ENCODE measurements around the gene ERP44.

GRCh38 chr9:99964336-99964735 lies 134.5 kb downstream of the ERP44 start:
- TF ChIP-seq CTCF (IDR thresholded peaks at IDR 0.05) (no peak), POLR2A (IDR thresholded peaks at IDR 0.05) (no peak)
